Hindlimb muscle (tissue), 1 donor: ENCODE measurements around the gene OTOGL. TPM values are rescaled to one million over a fixed set of nuclear protein-coding genes. Genes with fewer than 3 reads are reported as not detected.
"Not testable (repeated sequence)": the region's sequence is repeated elsewhere in the genome, so short reads cannot be mapped to it uniquely, and the experiment has no call there.

Experiments
- DNase-seq: peaks from one replicate; pipeline ENCODE4 v3.0.0-alpha.2; 2013
- polyA plus RNA-seq: library from polyadenylated mRNA; unstranded; fragments of 120-200 nt; gene quantifications from one replicate; pipeline ENCODE4 v1.2.1, GENCODE V29; 2013; ENCODE audit not compliant: insufficient read length

Gene OTOGL, protein sequence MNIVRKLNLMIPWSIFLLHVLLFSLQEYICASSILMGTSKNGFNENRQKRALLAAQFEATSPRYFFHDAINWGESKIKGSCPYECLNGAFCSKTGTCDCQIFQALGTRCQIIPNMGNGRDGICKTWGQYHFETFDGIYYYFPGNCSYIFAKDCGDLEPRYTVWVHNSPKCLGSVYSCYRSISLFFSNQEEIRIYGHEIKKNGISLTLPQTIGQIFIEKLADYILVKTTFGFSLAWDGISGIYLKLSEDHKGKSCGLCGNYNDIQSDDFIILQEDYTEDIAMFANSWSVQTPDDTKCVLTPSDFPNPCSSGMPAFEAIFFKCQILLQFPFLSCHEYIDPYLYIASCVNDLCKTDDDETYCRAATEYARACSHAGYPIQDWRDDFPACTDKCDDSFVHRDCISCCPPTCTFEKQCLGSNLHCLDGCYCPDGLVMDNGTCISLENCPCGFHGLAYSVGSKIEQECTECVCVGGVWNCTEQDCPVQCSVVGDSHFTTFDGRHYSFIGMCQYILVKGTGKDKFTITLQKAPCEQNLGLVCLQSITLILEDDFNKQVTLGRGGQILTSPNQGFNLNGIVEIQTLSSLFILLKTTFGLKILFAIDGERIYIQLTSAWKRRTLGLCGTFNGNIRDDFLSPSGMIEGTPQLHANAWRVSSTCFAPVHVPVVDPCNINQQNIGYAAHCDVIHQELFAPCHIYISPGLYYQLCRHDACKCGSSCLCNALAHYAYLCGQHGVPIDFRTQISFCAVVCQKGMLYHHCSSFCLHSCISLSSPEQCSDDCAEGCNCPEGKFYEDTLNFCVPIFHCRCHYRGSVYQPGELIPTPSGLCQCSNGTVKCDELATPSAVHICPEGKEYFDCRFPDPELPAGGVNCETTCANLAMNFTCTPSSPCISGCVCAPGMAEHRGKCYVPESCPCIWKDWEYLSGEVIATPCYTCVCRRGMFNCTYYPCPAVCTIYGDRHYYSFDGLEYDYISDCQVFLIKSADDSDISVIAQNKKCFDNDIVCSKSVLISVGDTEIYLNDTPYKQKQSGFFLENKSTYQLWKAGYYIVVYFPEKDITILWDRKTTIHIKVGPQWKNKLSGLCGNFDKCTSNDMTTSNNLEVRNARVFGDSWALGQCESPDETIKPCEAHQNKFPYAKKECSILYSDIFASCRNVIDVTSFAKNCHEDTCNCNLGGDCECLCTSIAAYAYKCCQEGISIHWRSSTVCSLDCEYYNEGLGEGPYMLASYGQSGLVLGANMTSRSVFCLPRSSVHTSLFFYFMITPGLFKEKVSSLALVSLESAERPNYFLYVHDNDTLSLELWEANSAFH (N-terminal part only)
- polyA plus RNA-seq: 0.44 TPM

DNA sequence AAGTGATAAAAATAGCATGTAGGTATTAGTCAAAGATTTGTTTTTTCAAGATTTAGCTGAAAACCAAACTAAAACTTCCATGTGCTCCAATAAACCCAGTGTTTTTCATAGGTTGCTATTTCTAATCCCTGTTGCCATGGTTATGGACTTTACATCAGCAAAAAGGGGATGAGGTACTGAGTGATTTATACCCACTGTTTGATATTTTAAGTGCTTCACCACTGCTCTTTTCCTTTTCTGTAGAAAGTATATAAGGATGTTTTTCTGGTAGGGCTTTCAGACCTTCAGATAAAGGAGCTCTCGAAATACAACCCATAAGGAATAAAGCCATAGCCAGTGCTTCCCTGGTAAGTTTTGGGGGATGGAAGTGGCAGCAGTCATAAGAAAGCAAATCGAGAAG, at the start of gene OTOGL:
Gene OTOGL (plus strand): TSS at position 279 of the 400 bp plus-strand sequence. CDS start 109,895 bp downstream, outside the sequence.
- no peak for DNase-seq

DNA sequence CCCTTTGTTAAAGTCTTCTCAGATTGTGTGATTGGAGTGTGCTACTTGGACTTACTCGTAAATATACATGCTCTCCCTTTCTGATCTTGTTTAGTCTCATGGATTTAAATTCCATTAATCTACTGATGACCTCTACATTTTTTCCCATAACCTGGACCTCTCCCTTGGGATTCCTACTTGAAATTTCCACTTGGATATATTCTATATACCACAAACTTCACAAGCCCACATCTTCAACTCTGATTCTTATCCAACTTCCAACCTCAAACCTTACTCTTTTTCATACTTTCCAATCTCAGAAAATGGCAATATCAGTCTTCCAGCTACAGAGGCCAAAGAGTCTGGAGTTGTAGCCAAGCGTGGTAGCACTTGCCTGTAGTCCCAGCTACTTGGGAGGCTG, 49.1 kb upstream of the OTOGL start:
- DNase-seq: no peak

DNA sequence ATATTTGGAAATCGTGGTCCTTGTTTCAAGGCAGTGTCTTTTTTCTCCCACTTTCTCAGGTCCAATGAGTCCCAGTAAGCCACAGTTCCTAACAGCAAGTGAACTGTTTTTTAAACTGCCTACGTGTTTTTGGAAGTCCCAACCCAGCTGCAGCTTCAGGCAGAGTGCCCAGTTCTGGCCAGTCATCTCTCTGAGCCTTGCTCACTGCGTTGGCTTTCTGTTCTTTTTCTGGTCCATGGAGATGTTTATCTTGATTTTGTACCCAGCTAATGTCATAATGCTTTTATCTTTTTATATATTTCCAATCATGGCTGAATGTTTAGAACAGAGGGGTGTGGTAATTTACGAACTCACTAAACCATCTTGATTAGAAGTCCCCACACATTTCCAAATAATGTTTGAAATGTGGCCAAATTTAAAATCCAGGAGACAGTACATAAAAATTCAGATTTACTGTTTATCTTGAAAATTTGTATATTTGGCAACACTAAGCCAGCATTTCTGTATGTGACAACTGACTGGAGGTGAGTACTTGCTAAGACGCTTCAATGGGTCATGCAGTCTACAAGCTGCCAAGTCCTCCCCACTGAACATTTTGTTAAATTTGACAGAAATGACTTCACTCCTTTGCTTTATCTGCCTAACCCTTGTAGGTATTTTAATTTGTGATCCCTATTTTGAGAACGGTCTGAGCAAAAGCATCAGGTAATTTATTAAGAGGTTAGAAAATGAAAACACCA, 46.1 kb upstream of the OTOGL start:
- DNase-seq: peak; percentile 46

DNA sequence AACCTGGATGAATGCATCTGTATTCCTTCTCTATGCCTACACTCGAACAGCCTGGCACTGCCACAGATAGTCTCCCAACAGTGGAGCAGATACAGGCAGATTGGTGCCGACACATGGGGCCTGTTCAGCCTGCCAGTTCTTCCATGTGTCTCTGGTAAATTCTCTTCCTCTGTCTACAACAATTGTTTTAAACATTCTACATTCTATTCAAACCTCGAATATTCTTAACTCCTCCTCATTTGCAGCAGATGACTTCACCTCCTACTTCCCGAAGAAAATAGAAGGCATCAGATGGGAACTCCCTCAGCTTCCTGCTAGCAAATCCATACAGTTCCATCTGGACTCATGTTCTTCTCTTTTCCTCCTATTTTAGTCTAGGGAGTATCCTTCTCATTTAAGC, 43.1 kb upstream of the OTOGL start:
- DNase-seq: no peak

DNA sequence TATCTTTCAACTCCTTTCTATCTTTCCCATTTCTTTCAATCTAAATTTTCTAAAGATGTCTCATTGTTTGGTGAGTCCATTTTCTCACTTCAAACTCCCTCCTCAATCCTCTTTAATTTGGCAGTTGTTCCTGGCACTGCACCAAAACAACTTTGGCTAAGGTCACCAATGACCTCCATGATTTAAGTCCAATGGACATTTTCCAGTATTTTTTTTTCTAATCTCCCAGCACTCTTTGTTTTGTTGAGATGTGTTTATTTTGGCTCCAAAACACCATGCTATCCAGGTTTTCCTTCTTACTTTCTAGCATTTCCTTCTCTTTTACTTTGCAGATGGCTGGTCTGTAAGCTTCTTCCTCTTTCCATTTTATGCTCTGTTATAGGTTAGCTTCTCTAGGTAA, 42.5 kb upstream of the OTOGL start:
- DNase-seq: peak; percentile 14

DNA sequence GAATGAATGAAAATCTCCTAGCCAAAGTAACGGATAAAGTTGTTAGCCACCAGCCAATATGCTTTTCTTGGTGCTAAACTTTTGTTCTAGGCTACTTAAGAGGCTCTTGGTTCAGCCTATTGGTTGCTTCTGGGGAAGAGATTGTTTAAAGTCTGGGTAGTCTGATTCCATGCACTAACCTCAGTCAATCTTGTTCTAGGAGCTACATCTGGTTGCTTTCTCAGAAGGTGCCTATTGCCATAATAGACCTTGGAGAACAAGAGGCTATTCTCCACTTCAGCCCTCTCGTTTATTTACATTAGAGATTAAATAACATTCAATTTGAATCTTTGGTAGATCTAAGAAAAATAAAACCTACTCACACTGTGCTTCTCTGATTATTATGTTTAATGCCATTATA, 40.8 kb upstream of the OTOGL start:
- DNase-seq: no peak

DNA sequence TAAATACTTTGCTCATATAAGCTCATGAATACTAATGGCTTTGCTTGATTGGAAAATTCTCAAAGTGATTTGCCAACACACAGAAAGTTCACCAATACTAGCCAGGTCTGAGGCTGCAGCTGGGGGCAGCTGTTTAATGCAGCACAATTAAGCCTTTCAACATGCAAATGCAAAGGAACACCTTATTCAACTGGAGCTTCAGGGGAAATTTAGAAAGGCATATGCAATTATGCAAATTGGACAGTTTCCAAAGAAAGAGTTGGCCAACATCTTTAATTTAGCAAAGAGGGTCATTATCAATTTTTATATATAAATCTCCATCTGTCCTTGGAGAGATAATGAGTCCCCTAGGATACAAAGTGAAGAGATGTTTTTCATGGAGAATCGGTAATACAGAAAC, 40.2 kb upstream of the OTOGL start:
- DNase-seq: no peak

DNA sequence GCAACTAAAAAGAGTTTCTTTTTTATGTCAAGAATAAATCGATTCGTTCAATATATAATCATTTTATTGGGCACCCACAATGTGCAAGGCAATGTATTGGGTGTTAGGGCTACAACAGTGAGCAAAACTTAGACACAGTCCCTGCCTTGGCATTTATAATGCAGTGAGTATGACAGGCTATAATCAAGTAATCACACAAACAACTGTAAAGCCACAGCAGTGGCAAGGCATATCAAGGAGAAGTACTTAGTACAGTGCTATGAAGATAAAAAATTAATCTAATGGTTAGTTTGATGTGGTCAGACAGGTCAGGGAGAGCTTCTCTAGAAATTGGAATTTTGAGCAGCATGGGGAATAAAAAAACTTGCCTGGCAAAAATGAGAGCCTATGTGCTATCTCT, 39.5 kb upstream of the OTOGL start:
- DNase-seq: no peak

DNA sequence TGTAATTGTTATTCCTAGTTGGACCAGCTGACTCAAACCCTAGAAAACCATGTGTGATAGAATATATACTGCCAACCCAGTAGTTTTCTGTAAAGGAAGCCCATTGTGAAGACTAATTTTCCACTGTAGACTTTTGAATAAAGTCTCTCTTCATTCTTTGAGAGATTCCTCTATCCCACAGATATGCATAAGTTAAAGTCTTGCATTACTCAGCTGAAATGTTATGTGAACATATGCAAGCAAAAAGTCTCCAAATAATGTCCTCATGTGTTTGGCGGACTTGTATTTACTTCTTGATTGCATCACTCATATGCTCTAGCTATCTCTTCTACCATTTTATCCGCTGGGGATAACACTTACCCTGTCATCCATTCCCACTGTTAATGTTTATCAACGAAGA, 35.1 kb upstream of the OTOGL start:
- no peak for DNase-seq

DNA sequence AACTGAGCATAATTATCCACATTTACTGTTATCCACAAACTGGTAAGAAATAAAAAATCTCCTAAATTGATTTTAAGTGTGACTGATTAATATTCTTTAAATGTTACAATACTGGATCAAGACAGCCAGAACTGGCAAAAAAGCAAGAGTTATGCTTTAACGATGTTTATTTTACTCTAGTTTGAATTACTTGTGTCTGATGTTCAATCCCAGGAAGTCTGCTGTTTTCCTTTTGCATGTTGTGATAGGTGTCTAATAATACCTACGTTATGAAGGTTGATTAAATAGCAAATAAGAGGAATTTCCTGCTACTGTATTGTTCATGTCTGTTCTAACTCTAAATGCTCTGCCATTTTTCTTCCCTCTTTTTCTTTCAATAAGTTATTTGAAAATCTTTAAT, 34.4 kb upstream of the OTOGL start:
- DNase-seq: no peak

DNA sequence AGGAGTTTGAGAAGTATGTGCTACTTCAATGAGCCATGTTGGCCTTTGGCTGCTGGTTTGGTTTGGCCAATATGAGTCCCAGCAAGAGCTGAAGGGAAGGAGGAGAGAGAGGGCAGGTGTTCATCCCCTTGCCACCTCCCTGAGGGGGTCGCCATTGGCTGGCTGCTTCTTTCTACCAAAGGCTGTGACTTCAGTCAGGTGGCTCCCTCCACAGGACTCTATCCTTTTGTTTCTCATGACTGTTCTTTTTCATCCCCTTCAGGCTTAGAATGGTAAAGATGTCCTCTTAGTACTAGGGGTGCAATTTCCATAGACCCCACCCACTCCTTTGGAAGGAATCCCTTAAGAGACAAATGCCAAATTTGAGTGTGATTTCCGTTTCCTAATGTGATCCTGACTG, 31.2 kb upstream of the OTOGL start:
- no peak for DNase-seq

DNA sequence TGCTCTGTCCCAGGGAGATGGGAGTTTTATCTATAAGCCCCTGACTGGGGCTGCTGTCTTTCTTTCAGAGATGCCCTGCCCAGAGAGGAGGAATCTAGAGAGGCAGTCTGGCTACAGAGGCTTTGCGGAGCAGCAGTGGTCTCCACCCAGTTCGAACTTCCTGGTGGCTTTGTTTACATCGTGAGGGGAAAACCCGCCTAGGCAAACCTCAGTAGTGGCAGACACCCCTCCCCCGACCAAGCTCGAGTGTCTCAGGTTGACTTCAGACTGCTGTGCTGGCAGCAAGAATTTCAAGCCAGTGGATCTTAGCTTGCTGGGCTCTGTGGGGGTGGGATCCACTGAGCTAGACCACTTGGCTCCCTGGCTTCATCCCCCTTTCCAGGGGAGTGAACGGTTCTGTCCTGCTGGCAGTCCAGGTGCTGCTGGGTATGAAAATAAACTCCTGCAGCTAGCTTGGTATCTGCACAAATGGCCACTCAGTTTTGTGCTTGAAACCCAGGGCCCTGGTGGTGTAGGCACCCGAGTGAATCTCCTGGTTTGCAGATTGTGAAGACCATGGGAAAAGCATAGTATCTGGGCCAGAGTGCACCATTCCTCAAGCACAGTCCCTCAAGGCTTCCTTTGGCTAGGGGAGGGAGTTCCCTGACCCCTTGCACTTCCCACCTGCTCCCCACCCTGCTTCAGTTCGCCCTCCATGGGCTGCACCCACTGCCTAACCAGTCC, 15.3 kb upstream of the OTOGL start:
- DNase-seq: not testable (repeated sequence)

DNA sequence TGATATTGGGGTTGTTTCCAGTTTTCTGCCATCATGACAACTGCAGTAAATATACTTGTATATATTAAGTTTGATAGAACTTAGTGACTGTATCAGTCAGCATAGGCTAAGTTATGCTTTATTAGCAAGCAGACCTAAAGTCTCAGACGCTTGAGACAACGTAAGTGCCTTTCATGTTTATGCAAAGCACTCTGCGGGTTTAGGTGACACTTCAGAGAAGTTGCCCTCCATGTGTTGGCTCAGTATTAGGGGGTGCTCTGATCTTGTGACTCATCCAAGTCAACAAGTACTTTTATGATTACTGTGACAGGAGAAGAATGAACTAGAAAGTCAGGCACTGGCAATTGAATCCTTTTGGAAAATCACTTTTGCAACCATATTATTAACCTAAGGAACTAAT, 13.3 kb upstream of the OTOGL start:
- no peak for DNase-seq

DNA sequence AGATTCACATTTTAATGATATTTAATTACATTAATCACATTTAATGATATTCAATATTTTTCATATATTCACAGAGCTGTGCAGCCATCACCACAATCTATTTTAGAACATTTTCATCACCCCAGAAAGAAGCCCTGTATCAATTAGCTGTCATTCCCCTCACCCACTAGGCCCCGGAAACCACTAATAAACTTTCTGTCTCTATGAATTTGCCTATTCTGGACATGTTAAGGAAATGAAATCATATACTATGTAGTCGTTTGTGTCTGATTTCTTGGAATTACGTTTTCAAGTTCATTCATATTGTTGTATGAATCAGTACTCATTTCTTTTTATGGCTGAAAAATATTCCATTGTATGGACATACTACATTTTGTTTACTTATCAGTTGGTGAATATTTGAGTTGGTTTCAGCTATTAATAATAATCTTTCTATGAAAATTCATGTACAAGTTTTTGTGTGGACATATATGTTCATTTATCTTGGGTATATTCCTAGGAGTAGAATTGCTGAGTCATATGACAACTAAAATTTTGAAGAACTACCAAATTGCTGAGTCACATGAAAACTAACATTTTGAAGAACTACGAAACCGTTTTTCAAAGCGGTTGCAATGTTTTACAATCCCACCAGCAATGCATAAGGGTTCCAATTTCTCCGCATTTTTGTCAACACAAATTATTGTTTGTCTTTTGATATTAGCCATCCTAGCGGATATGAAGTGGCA, 11.7 kb upstream of the OTOGL start:
- no peak for DNase-seq

DNA sequence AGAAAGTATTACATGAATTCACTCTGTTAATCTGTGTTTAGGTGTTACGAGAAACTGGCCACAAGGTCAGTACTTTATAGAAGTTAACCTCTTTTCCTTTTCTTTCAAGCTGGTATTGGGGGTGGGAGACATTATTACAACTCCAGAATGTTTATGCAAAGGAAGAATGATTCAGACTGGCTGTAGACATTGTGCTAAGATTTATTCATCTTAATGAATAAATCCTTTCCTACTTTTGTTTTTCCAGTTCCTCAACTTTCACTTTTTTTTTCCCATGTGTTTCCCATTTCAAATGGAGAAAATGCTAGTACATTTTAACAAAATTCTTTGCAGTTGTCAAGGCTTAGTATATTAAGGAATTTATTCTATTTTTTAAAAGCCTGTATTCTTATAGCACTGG, 1.3 kb downstream of the OTOGL start:
- no peak for DNase-seq

DNA sequence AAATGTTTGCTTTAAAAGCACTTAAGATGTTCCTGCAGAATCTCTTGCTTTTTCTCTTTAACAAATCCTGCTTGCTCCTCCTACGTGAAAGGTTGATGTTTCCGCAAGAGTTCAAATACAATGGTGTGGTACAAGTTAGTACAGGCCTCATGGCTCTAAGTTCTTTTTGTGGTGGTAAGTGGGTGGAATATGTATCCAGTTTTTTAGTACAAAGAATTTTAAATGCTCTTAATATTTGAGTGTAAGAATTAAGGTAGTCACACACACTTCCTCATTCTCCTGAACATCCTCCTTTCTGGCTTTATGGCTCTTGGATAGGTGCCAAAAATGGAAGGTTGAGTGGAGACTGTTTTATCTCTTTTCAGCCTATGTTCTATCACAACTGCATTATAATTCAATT, 1.8 kb downstream of the OTOGL start:
- DNase-seq: no peak

DNA sequence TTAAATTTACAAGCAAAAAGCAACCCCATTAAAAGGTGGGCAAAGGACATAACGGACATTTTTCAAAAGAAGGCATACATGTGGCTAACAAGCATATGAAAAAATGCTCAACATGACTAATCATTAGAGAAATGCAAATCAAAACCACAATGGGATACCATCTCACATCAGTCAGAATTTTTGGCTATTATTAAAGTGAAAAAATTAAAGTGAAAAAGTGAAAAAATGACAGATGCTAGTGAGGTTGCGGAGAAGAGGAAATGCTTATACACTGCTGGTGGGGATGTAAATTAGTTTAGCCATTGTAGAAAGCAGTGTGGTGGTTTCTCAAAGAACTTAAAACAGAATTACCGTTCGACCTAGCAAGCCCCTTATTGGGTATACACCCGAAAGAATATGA, 7.9 kb downstream of the OTOGL start:
- no peak for DNase-seq

DNA sequence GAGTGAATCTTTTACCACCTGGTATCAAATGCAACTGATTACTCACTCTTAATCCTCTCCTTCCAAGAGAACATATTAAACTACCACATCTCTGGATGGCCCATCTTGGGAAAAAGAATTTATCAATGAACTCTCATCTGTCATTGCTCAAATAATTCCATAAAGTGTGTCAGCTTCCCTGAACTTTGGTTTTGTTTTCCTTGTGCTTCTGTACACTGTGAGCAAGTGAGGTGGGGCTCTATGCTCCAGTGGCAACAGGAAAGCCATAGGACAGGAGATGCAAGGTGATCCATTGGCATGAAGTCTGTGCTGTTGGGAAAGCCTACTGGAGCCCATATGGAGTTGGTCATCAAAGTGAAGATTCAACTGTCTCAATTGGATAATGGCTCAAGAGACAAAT, 17.4 kb downstream of the OTOGL start:
- no peak for DNase-seq

DNA sequence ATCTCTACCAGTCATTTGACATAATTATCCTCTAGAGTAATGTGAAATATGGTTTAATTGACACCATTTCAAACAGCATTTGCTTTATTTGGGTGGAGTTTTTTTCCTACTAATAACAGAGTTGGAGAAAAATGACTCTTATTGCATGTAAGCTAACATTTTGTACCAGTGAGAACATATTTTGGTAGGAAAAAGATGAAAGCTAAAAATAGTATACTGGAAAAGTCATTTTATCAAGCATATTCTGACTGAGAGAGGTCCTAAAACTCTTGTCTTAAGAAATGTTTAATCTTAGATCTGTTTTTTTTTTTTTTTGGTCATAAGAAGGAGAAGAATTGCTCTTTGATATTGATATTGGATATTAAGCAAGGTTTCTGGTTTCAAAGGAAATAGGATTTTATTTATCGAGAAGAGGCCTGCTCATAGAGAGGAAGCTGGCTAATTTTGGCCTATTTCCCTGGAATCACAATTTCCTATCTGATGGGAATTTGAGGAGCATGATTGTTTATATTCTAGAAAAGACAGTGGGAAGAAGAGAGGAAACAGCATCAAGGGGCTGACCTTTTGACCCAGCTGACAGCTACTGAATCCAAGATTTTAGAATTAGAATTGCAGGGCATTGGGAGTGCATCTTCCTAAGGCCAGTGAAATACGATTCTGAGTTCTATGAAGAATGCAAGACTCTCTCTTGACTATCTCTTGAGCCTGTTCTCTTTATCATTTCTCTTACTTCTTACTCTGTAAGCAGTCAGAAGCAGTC, 19.4 kb downstream of the OTOGL start:
- DNase-seq: no peak

DNA sequence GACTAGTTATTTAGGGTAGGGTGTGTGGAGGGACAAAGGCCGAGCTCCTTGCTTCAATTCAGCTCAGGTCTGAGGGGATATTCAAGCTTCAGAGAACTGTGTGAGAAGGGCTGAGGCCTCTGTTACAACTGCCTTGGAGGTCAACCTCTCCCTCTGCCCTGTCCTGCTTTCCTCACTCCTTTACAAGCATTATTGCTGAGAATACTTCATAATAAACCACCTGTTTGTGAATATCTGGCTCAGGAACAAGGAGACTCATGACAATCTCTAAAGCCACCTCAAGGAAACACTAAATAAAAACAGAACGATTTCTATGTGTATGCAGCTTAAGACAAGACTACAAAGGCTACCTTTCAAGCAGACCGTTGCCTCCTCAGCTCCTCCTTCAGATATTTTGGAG, 21.7 kb downstream of the OTOGL start:
- no peak for DNase-seq
